ENCODE measurements around the gene PLAAT4.

Gene PLAAT4, protein sequence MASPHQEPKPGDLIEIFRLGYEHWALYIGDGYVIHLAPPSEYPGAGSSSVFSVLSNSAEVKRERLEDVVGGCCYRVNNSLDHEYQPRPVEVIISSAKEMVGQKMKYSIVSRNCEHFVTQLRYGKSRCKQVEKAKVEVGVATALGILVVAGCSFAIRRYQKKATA

DNA sequence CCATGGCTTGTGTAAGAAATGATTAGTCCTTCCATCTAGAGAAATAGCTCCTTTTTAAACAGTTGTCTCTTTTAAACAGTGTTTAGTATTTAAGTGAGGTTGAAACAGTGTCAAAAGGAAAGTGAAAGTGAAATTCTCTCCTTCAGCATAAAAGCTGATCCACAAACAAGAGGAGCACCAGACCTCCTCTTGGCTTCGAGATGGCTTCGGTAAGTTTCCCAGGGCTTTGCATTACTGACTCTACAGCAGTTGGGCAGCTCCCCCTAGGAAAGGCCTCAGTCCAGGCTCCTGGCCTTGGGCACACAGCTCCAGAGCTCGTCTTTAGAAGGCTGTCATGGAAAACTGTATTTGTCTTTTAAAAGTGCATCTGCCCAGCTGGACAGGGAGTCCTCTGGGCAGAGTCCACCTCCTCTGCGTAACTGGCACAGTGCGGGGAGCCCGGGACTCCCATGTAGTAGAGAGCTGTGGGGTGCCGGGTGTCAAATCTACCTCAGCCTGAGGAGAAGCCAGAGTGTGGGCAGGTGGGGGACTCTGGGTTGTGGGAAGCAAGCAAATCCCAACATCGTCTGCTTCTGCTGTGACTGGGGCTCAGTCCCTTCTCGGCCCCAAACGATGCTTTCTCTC, at the start of gene PLAAT4:
Gene PLAAT4, plus strand, starts transcription at position 140 of the 624 bp plus-strand sequence. Its CDS starts 61 bp downstream, at position 201.
- TF ChIP-seq FOXK2 (IDR thresholded peaks at IDR 0.05): no peak
- TF ChIP-seq ZNF384 (IDR thresholded peaks at IDR 0.05): no peak
- no peak for TF ChIP-seq LEF1 (IDR thresholded peaks at IDR 0.05; ENCODE audit: borderline replicate concordance)
- TF ChIP-seq TARDBP (IDR thresholded peaks at IDR 0.05): no peak
- no peak for TF ChIP-seq FOXA1 (IDR thresholded peaks at IDR 0.05)
- CTCF ChIA-PET: interaction anchor here (0.7 kb wide), 1 partner anchor 74 kb away, joined by 4 read pairs; no protein-coding TSS in a partner anchor
- no peak for DNase-seq (ENCODE audit: extremely low spot score)
- POLR2A ChIA-PET: no interaction called here

DNA sequence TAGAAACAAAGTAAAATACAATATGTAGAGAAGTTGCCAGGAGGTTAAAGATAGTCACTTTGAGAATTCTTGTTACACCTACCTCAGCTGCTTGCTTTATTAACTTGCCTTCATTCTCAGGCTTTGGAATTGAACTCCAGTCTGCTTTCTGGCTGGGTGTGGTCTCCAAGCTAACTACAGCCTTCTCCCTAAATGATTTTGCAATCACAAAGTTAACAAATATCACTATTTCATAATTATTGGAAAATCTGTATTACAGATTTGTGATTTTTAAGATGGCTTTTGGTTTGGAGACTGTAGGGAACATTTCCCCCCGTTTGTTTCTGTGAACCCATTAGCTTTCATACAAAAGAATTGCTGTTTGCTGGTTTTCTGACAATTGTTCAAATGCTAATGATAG, 47.8 kb upstream of the PLAAT4 start:
- POLR2A ChIA-PET: no interaction called here
- no peak for DNase-seq (ENCODE audit: extremely low spot score)
- CTCF ChIA-PET: no interaction called here
- TF ChIP-seq LEF1 (IDR thresholded peaks at IDR 0.05; ENCODE audit: borderline replicate concordance) (no peak), L3MBTL2 (conservative IDR thresholded peaks at IDR 0.05) (no peak), ELF4 (IDR thresholded peaks at IDR 0.05) (no peak), SP1 (IDR thresholded peaks at IDR 0.05) (no peak), CTBP1 (IDR thresholded peaks at IDR 0.05; ENCODE audit: borderline replicate concordance) (no peak), ARNT (IDR thresholded peaks at IDR 0.05) (no peak), BHLHE40 (IDR thresholded peaks at IDR 0.05; ENCODE audit: borderline replicate concordance) (no peak), FOXA1 (IDR thresholded peaks at IDR 0.05) (no peak), TARDBP (IDR thresholded peaks at IDR 0.05) (no peak), ZNF384 (IDR thresholded peaks at IDR 0.05) (no peak), HDGF (IDR thresholded peaks at IDR 0.05; ENCODE audit: borderline replicate concordance) (no peak), FOXM1 (IDR thresholded peaks at IDR 0.05; ENCODE audit: borderline replicate concordance) (no peak), NFRKB (IDR thresholded peaks at IDR 0.05) (no peak), SUZ12 (IDR thresholded peaks at IDR 0.05) (no peak), FOXK2 (IDR thresholded peaks at IDR 0.05) (no peak)
- TF ChIP-seq, protein P1, sequence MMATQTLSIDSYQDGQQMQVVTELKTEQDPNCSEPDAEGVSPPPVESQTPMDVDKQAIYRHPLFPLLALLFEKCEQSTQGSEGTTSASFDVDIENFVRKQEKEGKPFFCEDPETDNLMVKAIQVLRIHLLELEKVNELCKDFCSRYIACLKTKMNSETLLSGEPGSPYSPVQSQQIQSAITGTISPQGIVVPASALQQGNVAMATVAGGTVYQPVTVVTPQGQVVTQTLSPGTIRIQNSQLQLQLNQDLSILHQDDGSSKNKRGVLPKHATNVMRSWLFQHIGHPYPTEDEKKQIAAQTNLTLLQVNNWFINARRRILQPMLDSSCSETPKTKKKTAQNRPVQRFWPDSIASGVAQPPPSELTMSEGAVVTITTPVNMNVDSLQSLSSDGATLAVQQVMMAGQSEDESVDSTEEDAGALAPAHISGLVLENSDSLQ (IDR thresholded peaks at IDR 0.05): no peak

DNA sequence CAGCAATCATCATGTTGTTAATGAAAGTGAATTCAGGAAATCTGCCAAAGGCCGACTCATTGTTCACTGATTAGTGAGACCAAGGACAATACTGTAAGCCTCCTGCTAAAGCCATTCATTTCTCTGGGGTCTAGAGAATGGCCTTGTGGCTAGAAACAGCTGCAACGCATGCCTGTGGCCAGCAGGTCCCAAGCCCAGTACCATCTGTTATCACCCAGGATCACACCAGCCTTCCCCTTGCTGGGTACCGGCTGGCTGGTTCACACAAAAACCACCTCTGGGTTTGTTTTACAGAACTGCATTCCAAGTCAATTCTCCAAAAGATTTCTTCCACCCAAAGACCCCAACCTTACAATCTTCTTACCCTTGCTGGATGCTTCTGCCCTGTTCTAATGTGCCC, 46.7 kb upstream of the PLAAT4 start:
- CTCF ChIA-PET: interaction anchor here (0.6 kb wide), 1 partner anchor 445 kb away, joined by 3 read pairs; no protein-coding TSS in a partner anchor
- TF ChIP-seq L3MBTL2 (conservative IDR thresholded peaks at IDR 0.05): no peak
- no peak for TF ChIP-seq NFRKB (IDR thresholded peaks at IDR 0.05)
- TF ChIP-seq FOXA1 (IDR thresholded peaks at IDR 0.05): no peak
- no peak for TF ChIP-seq TARDBP (IDR thresholded peaks at IDR 0.05)
- no peak for TF ChIP-seq SP1 (IDR thresholded peaks at IDR 0.05)
- no peak for TF ChIP-seq ARNT (IDR thresholded peaks at IDR 0.05)
- TF ChIP-seq SUZ12 (IDR thresholded peaks at IDR 0.05): no peak
- TF ChIP-seq ELF4 (IDR thresholded peaks at IDR 0.05): no peak
- no peak for TF ChIP-seq BHLHE40 (IDR thresholded peaks at IDR 0.05; ENCODE audit: borderline replicate concordance)
- TF ChIP-seq FOXK2 (IDR thresholded peaks at IDR 0.05): no peak
- no peak for TF ChIP-seq FOXM1 (IDR thresholded peaks at IDR 0.05; ENCODE audit: borderline replicate concordance)
- TF ChIP-seq LEF1 (IDR thresholded peaks at IDR 0.05; ENCODE audit: borderline replicate concordance): no peak
- no peak for TF ChIP-seq HDGF (IDR thresholded peaks at IDR 0.05; ENCODE audit: borderline replicate concordance)
- no peak for TF ChIP-seq CTBP1 (IDR thresholded peaks at IDR 0.05; ENCODE audit: borderline replicate concordance)
- TF ChIP-seq, protein P1 (IDR thresholded peaks at IDR 0.05): no peak
- TF ChIP-seq ZNF384 (IDR thresholded peaks at IDR 0.05): no peak
- no peak for DNase-seq (ENCODE audit: extremely low spot score)
- POLR2A ChIA-PET: no interaction called here

DNA sequence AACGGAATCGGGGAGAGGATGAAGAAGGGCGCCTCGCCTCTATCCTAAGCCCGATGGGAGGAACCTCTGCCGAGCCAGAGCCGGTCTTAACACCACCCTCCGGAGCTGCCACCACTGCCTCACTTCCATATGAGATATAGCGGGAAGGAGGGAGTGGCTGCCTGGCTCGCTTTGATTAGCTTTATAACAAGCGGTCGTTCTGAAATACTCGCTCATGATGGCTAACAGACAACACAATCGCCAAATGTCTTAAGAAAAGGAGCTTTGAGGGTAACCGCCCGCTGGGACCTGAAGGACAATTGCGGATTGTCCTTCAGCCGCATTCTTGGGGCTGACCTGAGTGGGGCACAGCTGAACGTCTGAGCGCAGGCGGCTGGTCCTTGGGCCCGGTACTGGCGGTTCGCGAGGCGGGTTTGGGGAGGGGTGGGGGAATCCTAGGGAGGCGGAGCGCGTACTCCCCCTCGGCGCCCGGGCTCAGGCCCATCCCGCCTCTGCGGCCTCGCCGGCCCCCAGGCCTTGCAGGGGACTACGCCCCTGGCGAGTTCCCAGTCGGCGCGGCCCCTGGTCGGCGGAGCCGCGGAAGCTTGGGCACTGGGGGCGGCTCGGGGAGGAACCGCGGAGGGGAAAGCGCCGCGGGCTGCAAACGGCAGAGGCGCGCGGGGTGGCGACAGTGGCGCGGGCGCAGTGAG, 45.9 kb upstream of the PLAAT4 start, which contains the start of gene PLAAT5:
Gene PLAAT5, minus strand, starts transcription at position 617 of the 689 bp plus-strand sequence. Its CDS starts 133 bp downstream, at position 484.
- TF ChIP-seq CTBP1 (IDR thresholded peaks at IDR 0.05; ENCODE audit: borderline replicate concordance): no peak
- no peak for TF ChIP-seq L3MBTL2 (conservative IDR thresholded peaks at IDR 0.05)
- TF ChIP-seq FOXK2 (IDR thresholded peaks at IDR 0.05): no peak
- no peak for TF ChIP-seq HDGF (IDR thresholded peaks at IDR 0.05; ENCODE audit: borderline replicate concordance)
- no peak for TF ChIP-seq ZNF384 (IDR thresholded peaks at IDR 0.05)
- no peak for TF ChIP-seq FOXA1 (IDR thresholded peaks at IDR 0.05)
- no peak for TF ChIP-seq NFRKB (IDR thresholded peaks at IDR 0.05)
- no peak for TF ChIP-seq BHLHE40 (IDR thresholded peaks at IDR 0.05; ENCODE audit: borderline replicate concordance)
- no peak for TF ChIP-seq SP1 (IDR thresholded peaks at IDR 0.05)
- TF ChIP-seq, protein P1 (IDR thresholded peaks at IDR 0.05): no peak
- TF ChIP-seq ARNT (IDR thresholded peaks at IDR 0.05): no peak
- TF ChIP-seq LEF1 (IDR thresholded peaks at IDR 0.05; ENCODE audit: borderline replicate concordance): no peak
- TF ChIP-seq FOXM1 (IDR thresholded peaks at IDR 0.05; ENCODE audit: borderline replicate concordance): no peak
- TF ChIP-seq ELF4 (IDR thresholded peaks at IDR 0.05): no peak
- CTCF ChIA-PET: no interaction called here
- DNase-seq (ENCODE audit: extremely low spot score): no peak
- POLR2A ChIA-PET: no interaction called here

DNA sequence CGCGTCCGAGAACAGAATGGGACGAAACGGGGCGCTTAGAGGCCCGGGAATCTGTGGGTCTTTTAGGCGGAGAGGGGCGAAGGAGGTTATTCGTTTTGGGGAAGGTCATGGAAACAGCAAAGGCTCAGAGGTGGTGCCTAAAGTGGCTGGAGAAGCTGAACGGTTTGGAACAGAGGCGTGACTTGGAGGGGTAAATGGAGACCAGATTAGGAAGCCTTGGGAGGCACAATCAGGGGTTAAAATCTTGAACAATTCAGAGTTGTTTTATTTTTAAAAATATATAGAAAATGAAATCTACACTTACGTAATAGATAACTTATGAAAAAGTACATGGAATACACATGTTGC, 45.4 kb upstream of the PLAAT4 start:
- no peak for DNase-seq (ENCODE audit: extremely low spot score)
- TF ChIP-seq ARNT (IDR thresholded peaks at IDR 0.05) (no peak), CTBP1 (IDR thresholded peaks at IDR 0.05; ENCODE audit: borderline replicate concordance) (no peak), LEF1 (IDR thresholded peaks at IDR 0.05; ENCODE audit: borderline replicate concordance) (no peak), SUZ12 (IDR thresholded peaks at IDR 0.05) (no peak), FOXA1 (IDR thresholded peaks at IDR 0.05) (no peak), TARDBP (IDR thresholded peaks at IDR 0.05) (no peak), HDGF (IDR thresholded peaks at IDR 0.05; ENCODE audit: borderline replicate concordance) (no peak), ELF4 (IDR thresholded peaks at IDR 0.05) (no peak), SP1 (IDR thresholded peaks at IDR 0.05) (no peak), FOXM1 (IDR thresholded peaks at IDR 0.05; ENCODE audit: borderline replicate concordance) (no peak), FOXK2 (IDR thresholded peaks at IDR 0.05) (no peak), BHLHE40 (IDR thresholded peaks at IDR 0.05; ENCODE audit: borderline replicate concordance) (no peak), NFRKB (IDR thresholded peaks at IDR 0.05) (no peak), L3MBTL2 (conservative IDR thresholded peaks at IDR 0.05) (no peak), ZNF384 (IDR thresholded peaks at IDR 0.05) (no peak)
- TF ChIP-seq, protein P1 (IDR thresholded peaks at IDR 0.05): no peak
- POLR2A ChIA-PET: no interaction called here
- CTCF ChIA-PET: no interaction called here
